ENCODE data around the gene AMDHD1.

GRCh38 chr12:95996034-95996658 is 53.0 kb downstream of the AMDHD1 start, which contains the start of gene HAL:
- TF ChIP-seq POLR2A (IDR thresholded peaks at IDR 0.05) (no peak), POLR2AphosphoS5 (IDR thresholded peaks at IDR 0.05) (peak in 1 of 3 donors; percentile 69), CTCF (IDR thresholded peaks at IDR 0.05 in 8 of 11, conservative IDR thresholded peaks at IDR 0.05 in 3 of 11) (no peak)

All from spleen (tissue), 7 donors.